ENCODE results near the gene OS9. TPM values are rescaled to one million over a fixed set of nuclear protein-coding genes. Genes with fewer than 3 reads are reported as not detected.

OS9 gene
- total and polyA plus RNA-seq, 9 donors: 128 to 387 (median 200) TPM

- TF ChIP-seq POLR2A (IDR thresholded peaks at IDR 0.05) (no peak), EP300 (IDR thresholded peaks at IDR 0.05) (no peak), CTCF (IDR thresholded peaks at IDR 0.05) (no peak)
- Histone ChIP-seq H3K9me3 (no peaks in the 10 kb centered on the region), H3K27ac (no peak within 1 kb of the TSS), H3K4me1 (ENCODE audit: insufficient read depth) (peaks cover 14% of the 10 kb centered on the region), H3K27me3 (no peaks in the 10 kb centered on the region), H3K4me3 (peak within 1 kb of the TSS; percentile 2), H3K36me3 (no peaks in the 10 kb centered on the region)
- intact Hi-C loops (cut with DNase I): no loop called here
- peak in 3 of 5 donors; percentile 59 to 68 (median 67) for DNase-seq
- 3% methylated on average over 32 to 38 of the region's 38 CpGs for WGBS, 3 donors
These were observed 72.8 kb downstream of the OS9 start, which contains the start of gene CYP27B1 for GRCh38 chr12:57766464-57767304. TSS of gene CYP27B1 (minus strand) at chr12:57767078. CDS start at chr12:57767041, 37 bp downstream.

- no peaks in the 10 kb centered on the region for H3K36me3 ChIP-seq
- peaks cover 14% of the 10 kb centered on the region for H3K4me1 ChIP-seq (ENCODE audit: insufficient read depth)
- H3K27ac ChIP-seq: no peak overlapping the region
- H3K27me3 ChIP-seq: no peaks in the 10 kb centered on the region
- TF ChIP-seq CTCF (IDR thresholded peaks at IDR 0.05): no peak
- TF ChIP-seq EP300 (IDR thresholded peaks at IDR 0.05): no peak
- no peak for TF ChIP-seq POLR2A (IDR thresholded peaks at IDR 0.05)
- H3K9me3 ChIP-seq: no peaks in the 10 kb centered on the region
- intact Hi-C loops (cut with DNase I): no loop called here
- DNase-seq: no peak
- H3K4me3 ChIP-seq: no peak overlapping the region
These were observed 73.4 kb downstream of the OS9 start for GRCh38 chr12:57767305-57767698.

GRCh38 chr12:57767876-57768275 is 73.9 kb downstream of the OS9 start:
- H3K27ac ChIP-seq: no peak overlapping the region
- TF ChIP-seq CTCF (IDR thresholded peaks at IDR 0.05) (no peak), EP300 (IDR thresholded peaks at IDR 0.05) (no peak), POLR2A (IDR thresholded peaks at IDR 0.05) (no peak)
- no peaks in the 10 kb centered on the region for H3K36me3 ChIP-seq
- no peak overlapping the region for H3K4me3 ChIP-seq
- no peak for DNase-seq
- no peaks in the 10 kb centered on the region for H3K27me3 ChIP-seq
- H3K4me1 ChIP-seq (ENCODE audit: insufficient read depth): peaks cover 14% of the 10 kb centered on the region
- intact Hi-C loops (cut with DNase I): no loop called here
- H3K9me3 ChIP-seq: no peaks in the 10 kb centered on the region
- WGBS, 3 donors: 83 to 88% (median 87%) methylated on average over 3 of the region's 3 CpGs

GRCh38 chr12:57769594-57769993 is 75.7 kb downstream of the OS9 start:
- H3K4me1 ChIP-seq (ENCODE audit: insufficient read depth): peaks cover 14% of the 10 kb centered on the region
- TF ChIP-seq EP300 (IDR thresholded peaks at IDR 0.05): no peak
- no peak for TF ChIP-seq POLR2A (IDR thresholded peaks at IDR 0.05)
- no peak for TF ChIP-seq CTCF (IDR thresholded peaks at IDR 0.05)
- no peak overlapping the region for H3K4me3 ChIP-seq
- H3K27me3 ChIP-seq: no peaks in the 10 kb centered on the region
- no peaks in the 10 kb centered on the region for H3K36me3 ChIP-seq
- H3K9me3 ChIP-seq: no peaks in the 10 kb centered on the region
- H3K27ac ChIP-seq: no peak overlapping the region
- intact Hi-C loops (cut with DNase I): no loop called here
- DNase-seq: no peak
- 94 to 96% (median 95%) methylated on average over 11 of the region's 11 CpGs for WGBS, 3 donors
